Measurements from ENCODE around the gene ADK.
"Not testable (repeated sequence)": the region's sequence is repeated elsewhere in the genome, so short reads cannot be mapped to it uniquely, and the experiment has no call there.

The ADK gene

DNA sequence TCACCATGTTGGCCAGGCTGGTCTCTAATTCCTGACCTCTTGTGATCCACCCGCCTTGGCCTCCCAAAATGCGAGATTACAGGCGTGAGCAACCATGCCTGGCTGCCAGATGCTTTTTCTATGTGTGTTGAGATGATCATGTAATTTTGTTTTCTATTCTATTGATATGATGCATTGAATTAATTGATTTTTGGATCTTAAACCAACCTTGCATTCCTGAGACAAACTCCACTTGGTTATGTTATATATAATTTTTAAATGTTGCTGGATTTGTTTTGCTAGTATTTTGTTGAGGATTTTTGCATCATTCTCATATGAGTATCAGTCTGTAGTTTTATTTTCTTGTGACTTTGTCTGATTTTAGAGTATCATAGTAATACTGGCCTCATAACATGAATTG is 192.8 kb downstream of the ADK start:
- Mint-ChIP-seq H3K4me3 (no peak overlapping the region), H3K9me3 (ENCODE audit: low read depth) (no peaks in the 10 kb centered on the region), H3K36me3 (peaks cover 29% of the 10 kb centered on the region), H3K27me3 (no peaks in the 10 kb centered on the region), H3K27ac (no peak overlapping the region), H3K4me1 (ENCODE audit: low read depth) (no peaks in the 10 kb centered on the region)

- no peak overlapping the region for H3K27ac Mint-ChIP-seq
- no peak overlapping the region for H3K4me3 Mint-ChIP-seq
- H3K4me1 Mint-ChIP-seq (ENCODE audit: low read depth): no peaks in the 10 kb centered on the region
- peaks cover 29% of the 10 kb centered on the region for H3K36me3 Mint-ChIP-seq
- H3K27me3 Mint-ChIP-seq: no peaks in the 10 kb centered on the region
- H3K9me3 Mint-ChIP-seq (ENCODE audit: low read depth): no peaks in the 10 kb centered on the region
These were observed 193.3 kb downstream of the ADK start for GRCh38 chr10:74344306-74344705.

- Mint-ChIP-seq H3K9me3 (ENCODE audit: low read depth) (peaks cover 4% of the 10 kb centered on the region), H3K36me3 (peaks cover 29% of the 10 kb centered on the region), H3K4me3 (no peak overlapping the region), H3K4me1 (ENCODE audit: low read depth) (no peaks in the 10 kb centered on the region), H3K27ac (no peak overlapping the region), H3K27me3 (no peaks in the 10 kb centered on the region)
These were observed 196.5 kb downstream of the ADK start for GRCh38 chr10:74347522-74347921.

- H3K4me1 Mint-ChIP-seq (ENCODE audit: low read depth); H3K4me3 Mint-ChIP-seq; H3K27ac Mint-ChIP-seq; H3K27me3 Mint-ChIP-seq; H3K9me3 Mint-ChIP-seq (ENCODE audit: low read depth): not testable (repeated sequence)
- peaks cover 17% of the 10 kb centered on the region for H3K36me3 Mint-ChIP-seq
These were observed 202.0 kb downstream of the ADK start for GRCh38 chr10:74353021-74353420.

GRCh38 chr10:74361678-74362077 is 210.7 kb downstream of the ADK start:
- H3K4me1 Mint-ChIP-seq (ENCODE audit: low read depth): peaks cover 15% of the 10 kb centered on the region
- peaks cover 54% of the 10 kb centered on the region for H3K36me3 Mint-ChIP-seq
- no peaks in the 10 kb centered on the region for H3K27me3 Mint-ChIP-seq
- H3K4me3 Mint-ChIP-seq: no peak overlapping the region
- peaks cover 18% of the 10 kb centered on the region for H3K9me3 Mint-ChIP-seq (ENCODE audit: low read depth)
- H3K27ac Mint-ChIP-seq: no peak overlapping the region

DNA sequence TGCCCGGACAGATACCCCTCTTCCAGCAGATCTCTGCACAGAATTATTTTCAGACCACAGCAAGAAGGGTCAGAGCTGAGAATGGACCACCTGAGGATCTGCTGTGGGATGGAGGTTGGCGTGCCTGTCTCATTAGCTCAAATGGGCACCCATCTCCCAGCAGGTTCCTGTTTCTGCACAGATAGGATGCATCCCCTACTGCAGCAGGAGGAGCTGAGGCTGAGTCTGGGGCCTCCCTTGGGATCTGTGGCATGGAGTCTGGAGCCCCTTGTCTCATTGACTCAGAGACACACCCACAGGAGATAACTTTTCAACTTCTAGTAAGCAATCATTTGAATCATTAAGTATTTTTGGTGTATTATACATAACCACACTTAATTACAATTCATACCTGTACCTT is 212.7 kb downstream of the ADK start:
- H3K4me1 Mint-ChIP-seq (ENCODE audit: low read depth): peaks cover 15% of the 10 kb centered on the region
- no peaks in the 10 kb centered on the region for H3K27me3 Mint-ChIP-seq
- H3K36me3 Mint-ChIP-seq: peaks cover 53% of the 10 kb centered on the region
- H3K27ac Mint-ChIP-seq: no peak overlapping the region
- peaks cover 14% of the 10 kb centered on the region for H3K9me3 Mint-ChIP-seq (ENCODE audit: low read depth)
- no peak overlapping the region for H3K4me3 Mint-ChIP-seq

DNA sequence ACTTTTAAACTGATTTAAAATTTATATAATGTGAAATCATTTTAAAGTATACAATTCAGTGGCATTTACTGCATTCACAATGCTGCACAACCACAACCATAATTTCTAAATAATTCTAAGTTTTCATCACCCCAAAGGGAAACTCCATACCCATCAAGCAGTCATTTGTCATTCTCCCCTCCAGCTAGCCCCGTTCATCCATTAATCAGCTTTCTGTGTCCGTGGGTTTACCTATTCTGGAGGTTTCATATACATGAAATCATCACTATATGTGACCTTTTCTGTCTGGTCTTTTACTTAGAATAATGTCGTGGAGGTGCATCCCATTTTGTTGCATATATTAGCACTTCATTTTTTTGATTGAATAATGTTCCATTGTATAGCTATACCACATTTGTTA is 214.1 kb downstream of the ADK start:
- peak overlapping the region; percentile 6 for H3K4me3 Mint-ChIP-seq
- H3K36me3 Mint-ChIP-seq: peaks cover 46% of the 10 kb centered on the region
- no peaks in the 10 kb centered on the region for H3K27me3 Mint-ChIP-seq
- peaks cover 15% of the 10 kb centered on the region for H3K4me1 Mint-ChIP-seq (ENCODE audit: low read depth)
- H3K27ac Mint-ChIP-seq: peak overlapping the region; percentile 61
- peaks cover 14% of the 10 kb centered on the region for H3K9me3 Mint-ChIP-seq (ENCODE audit: low read depth)

GRCh38 chr10:74371696-74372095 is 220.7 kb downstream of the ADK start:
- no peaks in the 10 kb centered on the region for H3K27me3 Mint-ChIP-seq
- no peak overlapping the region for H3K4me3 Mint-ChIP-seq
- H3K36me3 Mint-ChIP-seq: peaks cover 22% of the 10 kb centered on the region
- no peaks in the 10 kb centered on the region for H3K4me1 Mint-ChIP-seq (ENCODE audit: low read depth)
- no peak overlapping the region for H3K27ac Mint-ChIP-seq
- H3K9me3 Mint-ChIP-seq (ENCODE audit: low read depth): no peaks in the 10 kb centered on the region

- Mint-ChIP-seq H3K9me3 (ENCODE audit: low read depth) (no peaks in the 10 kb centered on the region), H3K4me3 (no peak overlapping the region)
These were observed 222.0 kb downstream of the ADK start for GRCh38 chr10:74373059-74373458.

DNA sequence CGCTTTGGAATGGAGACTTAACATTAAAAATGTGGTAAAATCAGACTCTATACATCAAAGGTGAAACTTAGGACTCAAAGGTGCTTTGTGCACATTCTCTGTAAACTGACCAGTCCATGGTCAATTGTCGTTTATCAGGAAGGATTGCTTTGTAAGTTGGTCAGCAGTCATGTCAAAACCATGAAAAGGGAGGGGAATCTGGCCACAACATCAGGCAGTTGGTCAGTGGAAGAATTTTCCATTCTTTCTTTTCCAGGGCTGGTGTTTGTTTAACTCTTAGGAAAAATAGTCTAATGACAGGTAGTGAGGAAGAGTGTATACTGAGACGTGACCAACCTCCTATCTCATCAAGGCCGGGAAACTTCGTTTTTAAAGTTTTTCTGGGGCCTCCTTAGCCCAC is 226.5 kb downstream of the ADK start:
- peaks cover 19% of the 10 kb centered on the region for H3K4me1 Mint-ChIP-seq (ENCODE audit: low read depth)
- H3K9me3 Mint-ChIP-seq (ENCODE audit: low read depth): no peaks in the 10 kb centered on the region

More at GRCh38 chr10:74373059-74373458, 222.0 kb downstream of the ADK start:
- Mint-ChIP-seq H3K27ac (no peak overlapping the region), H3K4me1 (ENCODE audit: low read depth) (no peaks in the 10 kb centered on the region), H3K36me3 (peaks cover 25% of the 10 kb centered on the region), H3K27me3 (no peaks in the 10 kb centered on the region)

GRCh38 chr10:74379474-74379873 is 228.5 kb downstream of the ADK start:
- Mint-ChIP-seq H3K4me3 (no peak overlapping the region), H3K36me3 (peaks cover 17% of the 10 kb centered on the region), H3K27me3 (no peaks in the 10 kb centered on the region), H3K4me1 (ENCODE audit: low read depth) (peaks cover 32% of the 10 kb centered on the region), H3K27ac (no peak overlapping the region), H3K9me3 (ENCODE audit: low read depth) (no peaks in the 10 kb centered on the region)

More for the DNA sequence above, 226.5 kb downstream of the ADK start:
- Mint-ChIP-seq H3K4me3 (no peak overlapping the region), H3K27ac (no peak overlapping the region), H3K27me3 (no peaks in the 10 kb centered on the region), H3K36me3 (peaks cover 20% of the 10 kb centered on the region)

DNA sequence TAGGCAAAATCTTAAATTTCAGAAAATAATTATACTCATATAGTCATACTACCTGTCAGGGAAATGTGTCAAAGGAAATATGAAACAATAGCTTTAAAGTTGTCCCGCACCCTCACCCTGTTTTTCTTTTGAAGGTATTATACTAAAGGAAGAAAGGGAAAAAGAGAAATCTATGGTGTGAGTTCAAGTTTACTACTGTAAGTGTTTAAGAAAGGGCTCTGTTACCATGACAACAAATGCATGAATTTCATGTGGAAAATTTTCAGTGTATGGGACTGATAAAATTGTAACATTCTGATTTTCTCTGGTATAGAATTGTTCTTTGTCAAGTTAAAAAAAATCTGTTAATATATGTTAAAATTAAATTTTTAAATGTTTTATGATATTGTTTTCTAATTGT is 229.8 kb downstream of the ADK start:
- H3K27ac Mint-ChIP-seq: no peak overlapping the region
- peaks cover 39% of the 10 kb centered on the region for H3K4me1 Mint-ChIP-seq (ENCODE audit: low read depth)
- no peaks in the 10 kb centered on the region for H3K9me3 Mint-ChIP-seq (ENCODE audit: low read depth)
- H3K4me3 Mint-ChIP-seq: no peak overlapping the region
- no peaks in the 10 kb centered on the region for H3K27me3 Mint-ChIP-seq
- H3K36me3 Mint-ChIP-seq: peaks cover 21% of the 10 kb centered on the region

DNA sequence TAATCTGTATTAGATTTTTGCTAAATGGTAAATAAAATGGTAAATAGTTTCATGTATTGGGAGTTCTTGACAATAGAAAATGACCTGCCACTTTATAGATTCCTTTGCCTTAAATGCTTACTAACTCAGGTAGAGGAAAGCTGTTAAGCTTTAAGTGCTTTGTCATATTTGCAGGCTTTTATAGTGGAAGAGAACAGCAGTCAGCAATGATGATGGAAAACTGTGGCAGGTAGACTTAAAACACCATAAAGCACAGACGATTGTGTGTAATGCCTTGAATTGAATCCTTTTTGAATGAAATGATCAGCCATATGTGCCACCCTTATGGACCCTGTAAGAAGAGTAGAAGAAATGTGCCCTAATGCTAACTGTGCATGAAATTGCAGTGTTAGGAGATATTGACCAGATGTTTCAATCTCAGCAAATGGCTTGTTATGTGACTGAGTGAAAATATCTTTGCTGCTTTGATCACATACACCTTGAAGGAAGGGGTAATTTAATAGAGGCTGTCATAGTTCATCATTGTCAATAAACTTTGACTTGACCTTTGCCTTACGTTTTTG is 230.4 kb downstream of the ADK start:
- Mint-ChIP-seq H3K9me3 (ENCODE audit: low read depth) (no peaks in the 10 kb centered on the region), H3K27ac (peak overlapping the region; percentile 52), H3K36me3 (peaks cover 21% of the 10 kb centered on the region), H3K27me3 (no peaks in the 10 kb centered on the region), H3K4me1 (ENCODE audit: low read depth) (peaks cover 42% of the 10 kb centered on the region), H3K4me3 (no peak overlapping the region)

- Mint-ChIP-seq H3K27ac (peak overlapping the region; percentile 56), H3K4me1 (ENCODE audit: low read depth) (peaks cover 42% of the 10 kb centered on the region), H3K36me3 (peaks cover 18% of the 10 kb centered on the region), H3K4me3 (no peak overlapping the region), H3K9me3 (ENCODE audit: low read depth) (no peaks in the 10 kb centered on the region), H3K27me3 (no peaks in the 10 kb centered on the region)
These were observed 231.6 kb downstream of the ADK start for GRCh38 chr10:74382663-74383062.

DNA sequence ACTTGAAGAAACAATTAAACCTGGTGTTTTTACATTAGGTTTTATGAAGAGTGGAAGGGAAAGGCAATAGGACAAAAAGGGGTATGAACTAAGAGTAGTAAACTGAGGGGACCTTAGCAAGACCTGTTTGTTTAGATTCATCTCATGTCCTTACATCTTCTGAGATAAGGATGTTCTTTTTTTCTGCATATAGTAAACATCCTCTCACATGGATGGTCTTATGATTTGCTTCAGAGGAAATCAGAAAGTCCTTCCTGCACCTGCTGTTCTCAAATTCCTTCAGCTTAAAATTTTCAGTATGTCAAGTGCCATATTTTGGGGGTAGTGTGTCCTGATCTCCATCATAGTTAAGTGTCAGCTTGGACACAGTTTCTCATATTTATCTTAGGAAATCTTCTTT is 232.6 kb downstream of the ADK start:
- no peaks in the 10 kb centered on the region for H3K9me3 Mint-ChIP-seq (ENCODE audit: low read depth)
- H3K36me3 Mint-ChIP-seq: peaks cover 15% of the 10 kb centered on the region
- peaks cover 44% of the 10 kb centered on the region for H3K4me1 Mint-ChIP-seq (ENCODE audit: low read depth)
- H3K27ac Mint-ChIP-seq: peak overlapping the region; percentile 51
- H3K4me3 Mint-ChIP-seq: no peak overlapping the region
- no peaks in the 10 kb centered on the region for H3K27me3 Mint-ChIP-seq

DNA sequence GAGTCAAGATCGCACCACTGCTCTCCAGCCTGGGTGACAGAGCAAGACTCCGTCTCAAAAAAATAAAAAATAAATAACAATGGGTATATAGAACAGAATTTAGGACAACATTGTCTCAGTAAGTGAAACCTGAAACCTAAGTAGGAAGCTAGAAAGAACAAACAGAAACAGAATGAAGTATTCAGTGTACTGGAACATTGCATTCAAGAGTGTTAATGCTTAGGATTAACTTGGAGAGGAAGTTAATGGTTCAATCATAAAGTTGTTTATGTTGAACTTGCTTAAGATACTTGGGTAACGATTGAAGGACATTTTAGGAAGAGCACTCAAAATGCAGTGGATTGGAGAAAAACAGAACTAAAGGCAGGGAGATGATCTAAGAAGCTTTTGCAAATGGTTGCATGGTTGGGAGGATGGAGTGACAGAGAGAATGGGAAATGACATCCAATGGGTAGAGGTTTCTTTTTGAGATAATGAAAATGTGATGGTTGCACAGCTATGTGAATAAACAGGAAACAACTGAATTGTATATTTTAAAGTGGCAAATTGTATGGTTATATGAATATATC is 233.7 kb downstream of the ADK start:
- Mint-ChIP-seq H3K4me3 (no peak overlapping the region), H3K27me3 (no peaks in the 10 kb centered on the region), H3K9me3 (ENCODE audit: low read depth) (no peaks in the 10 kb centered on the region), H3K27ac (no peak overlapping the region), H3K36me3 (peaks cover 17% of the 10 kb centered on the region), H3K4me1 (ENCODE audit: low read depth) (peaks cover 49% of the 10 kb centered on the region)
